Type B pancreatic cell (in vitro differentiated cells): Measurements from ENCODE around the gene IDH2. TPM values are rescaled to one million over a fixed set of nuclear protein-coding genes. Genes with fewer than 3 reads are reported as not detected.
"Not testable (repeated sequence)": the region's sequence is repeated elsewhere in the genome, so short reads cannot be mapped to it uniquely, and the experiment has no call there.

Experiments
- DNase-seq: peaks from one replicate; pipeline ENCODE4 v3.0.0; 2021; ENCODE audit warnings: mixed read lengths; ENCODE audit not compliant: unreplicated experiment; ENCODE audit errors: extremely low spot score
- H3K27ac Mint-ChIP-seq: 2 replicates; pipeline ENCODE4 v1.8.0; 2021; ENCODE audit warnings: mild to moderate bottlenecking, mixed read lengths
- H3K27me3 Mint-ChIP-seq: 2 replicates; pipeline ENCODE4 v1.8.0; 2021; ENCODE audit warnings: mixed read lengths
- H3K36me3 Mint-ChIP-seq: 2 replicates; pipeline ENCODE4 v1.8.0; 2021; ENCODE audit warnings: mixed read lengths
- H3K4me1 Mint-ChIP-seq: one replicate; pipeline ENCODE4 v1.8.0; 2021; ENCODE audit warnings: mixed read lengths; ENCODE audit not compliant: unreplicated experiment
- H3K4me3 Mint-ChIP-seq: 2 replicates; pipeline ENCODE4 v1.8.0; 2021; ENCODE audit warnings: mild to moderate bottlenecking, mixed read lengths
- H3K9me3 Mint-ChIP-seq: 2 replicates; pipeline ENCODE4 v1.8.0; 2021; ENCODE audit warnings: mixed read lengths
- CTCF ChIP-seq: fragments of 200-600 bp; sonication (generic); conservative IDR thresholded peaks from 2 replicates; pipeline ENCODE4 v1.5.0; 2021; ENCODE audit warnings: antibody characterized with exemption, mild to moderate bottlenecking
- total RNA-seq: library from RNA; stranded (reverse); gene quantifications from 2 replicates; pipeline ENCODE4 v1.2.1, GENCODE V29; 2021; ENCODE audit warnings: low replicate concordance

The IDH2 gene
- total RNA-seq, 1 donor from 2014 or later = 225 TPM

- no peak for TF ChIP-seq CTCF
Observed at GRCh38 chr15:90121086-90121485, 18.8 kb upstream of the IDH2 start.

GRCh38 chr15:90119367-90119766, 17.1 kb upstream of the IDH2 start:
- Mint-ChIP-seq H3K4me3 (no peak overlapping the region), H3K27ac (no peak overlapping the region), H3K27me3 (no peaks in the 10 kb centered on the region), H3K4me1 (no peaks in the 10 kb centered on the region), H3K36me3 (peaks cover 3% of the 10 kb centered on the region), H3K9me3 (peaks cover 4% of the 10 kb centered on the region)
- DNase-seq = no peak
- no peak for TF ChIP-seq CTCF

More at GRCh38 chr15:90121086-90121485, 18.8 kb upstream of the IDH2 start:
- no peaks in the 10 kb centered on the region for H3K27me3 Mint-ChIP-seq
- H3K9me3 Mint-ChIP-seq = no peaks in the 10 kb centered on the region
- no peak for DNase-seq
- H3K4me1 Mint-ChIP-seq = no peaks in the 10 kb centered on the region
- H3K36me3 Mint-ChIP-seq = no peaks in the 10 kb centered on the region
- no peak overlapping the region for H3K4me3 Mint-ChIP-seq
- no peak overlapping the region for H3K27ac Mint-ChIP-seq

GRCh38 chr15:90115783-90116182, 13.5 kb upstream of the IDH2 start:
- no peak for TF ChIP-seq CTCF
- H3K36me3 Mint-ChIP-seq = peaks cover 4% of the 10 kb centered on the region
- H3K27me3 Mint-ChIP-seq = no peaks in the 10 kb centered on the region
- H3K4me1 Mint-ChIP-seq = no peaks in the 10 kb centered on the region
- no peak overlapping the region for H3K4me3 Mint-ChIP-seq
- H3K27ac Mint-ChIP-seq = no peak overlapping the region
- DNase-seq = no peak
- H3K9me3 Mint-ChIP-seq = peaks cover 6% of the 10 kb centered on the region

GRCh38 chr15:90114451-90114901, 12.2 kb upstream of the IDH2 start:
- TF ChIP-seq CTCF = no peak
- DNase-seq = no peak
- Mint-ChIP-seq H3K36me3 (peaks cover 4% of the 10 kb centered on the region), H3K9me3 (peaks cover 6% of the 10 kb centered on the region), H3K27ac (no peak overlapping the region), H3K27me3 (no peaks in the 10 kb centered on the region), H3K4me3 (no peak overlapping the region), H3K4me1 (no peaks in the 10 kb centered on the region)

GRCh38 chr15:90113166-90113565, 10.9 kb upstream of the IDH2 start:
- no peak for TF ChIP-seq CTCF

GRCh38 chr15:90109163-90109751, 7.0 kb upstream of the IDH2 start:
- H3K27ac Mint-ChIP-seq, DNase-seq, H3K4me3 Mint-ChIP-seq, H3K36me3 Mint-ChIP-seq, H3K27me3 Mint-ChIP-seq, H3K9me3 Mint-ChIP-seq: not testable (repeated sequence)
- peaks cover 20% of the 10 kb centered on the region for H3K4me1 Mint-ChIP-seq

More at GRCh38 chr15:90113166-90113565, 10.9 kb upstream of the IDH2 start:
- H3K27me3 Mint-ChIP-seq = no peaks in the 10 kb centered on the region
- no peak overlapping the region for H3K4me3 Mint-ChIP-seq
- H3K27ac Mint-ChIP-seq = no peak overlapping the region
- no peaks in the 10 kb centered on the region for H3K4me1 Mint-ChIP-seq
- no peak for DNase-seq
- peaks cover 6% of the 10 kb centered on the region for H3K9me3 Mint-ChIP-seq
- H3K36me3 Mint-ChIP-seq = peaks cover 4% of the 10 kb centered on the region

GRCh38 chr15:90108038-90108437, 5.8 kb upstream of the IDH2 start:
- H3K36me3 Mint-ChIP-seq, H3K9me3 Mint-ChIP-seq, DNase-seq, H3K4me3 Mint-ChIP-seq, H3K27ac Mint-ChIP-seq, H3K27me3 Mint-ChIP-seq: not testable (repeated sequence)
- peaks cover 30% of the 10 kb centered on the region for H3K4me1 Mint-ChIP-seq
